NCI-H1048 (cell line): ENCODE data around the gene GREB1.

Source experiments
- DNase-seq: peaks from one replicate; lab custom pipeline; 2025; lab: John Stamatoyannopoulos, UW

GREB1 gene

DNA sequence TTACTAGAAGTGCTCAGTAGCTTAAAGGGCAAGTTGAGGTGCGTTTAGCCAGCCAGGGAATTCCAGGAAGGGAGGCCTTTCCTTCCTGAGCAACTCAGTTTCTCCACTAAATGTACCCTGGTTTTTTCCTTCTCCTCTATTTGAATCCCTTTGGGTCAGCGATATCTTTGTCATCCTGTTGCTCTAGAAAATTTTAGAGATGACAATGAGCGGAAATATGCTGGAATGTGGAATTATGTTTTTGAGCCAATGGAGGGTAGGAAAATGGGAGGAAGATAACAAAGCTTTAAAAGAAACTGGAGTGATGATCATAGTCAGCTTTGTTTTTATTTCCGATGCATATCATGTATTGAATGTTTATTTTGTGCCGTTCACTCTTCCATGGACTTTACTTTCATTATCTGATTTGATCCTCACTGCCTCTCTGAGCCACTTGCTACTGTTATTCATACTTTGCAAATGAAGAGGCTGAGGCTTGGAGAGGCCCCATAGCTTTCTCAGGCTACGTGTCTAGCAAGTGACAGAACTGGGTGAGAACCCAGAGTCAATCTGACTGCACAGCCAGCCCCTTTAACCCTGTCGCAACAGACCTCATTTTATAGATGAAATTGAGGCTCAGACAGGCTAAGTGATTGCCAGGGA is 68.8 kb downstream of the GREB1 start:
- DNase-seq = no peak

DNA sequence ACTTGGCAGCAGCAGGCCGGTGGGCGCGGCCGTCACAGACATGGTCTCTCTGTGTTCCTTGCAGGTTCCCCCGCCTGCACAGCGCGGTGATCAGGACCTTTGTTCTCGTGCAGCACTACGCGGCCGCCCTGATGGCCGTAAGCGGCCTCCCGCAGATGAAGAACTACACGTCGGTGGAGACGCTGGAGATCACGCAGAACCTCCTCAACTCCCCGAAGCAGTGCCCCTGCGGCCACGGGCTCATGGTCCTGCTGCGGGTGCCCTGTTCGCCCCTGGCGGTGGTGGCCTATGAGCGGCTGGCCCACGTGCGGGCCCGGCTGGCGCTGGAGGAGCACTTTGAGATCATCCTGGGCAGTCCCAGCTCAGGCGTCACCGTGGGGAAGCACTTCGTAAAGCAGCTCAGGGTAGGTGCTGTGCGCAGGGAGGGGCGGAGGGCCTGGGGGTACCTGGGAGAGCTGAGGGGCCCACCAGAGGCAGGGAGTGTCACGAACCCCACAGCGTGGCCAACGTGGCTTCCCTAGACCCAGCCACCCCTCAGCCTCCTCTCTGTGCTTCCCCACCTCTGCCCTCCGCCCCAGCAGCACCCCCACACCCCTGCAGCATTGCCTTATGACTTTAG is 76.9 kb downstream of the GREB1 start:
- DNase-seq = no peak

DNA sequence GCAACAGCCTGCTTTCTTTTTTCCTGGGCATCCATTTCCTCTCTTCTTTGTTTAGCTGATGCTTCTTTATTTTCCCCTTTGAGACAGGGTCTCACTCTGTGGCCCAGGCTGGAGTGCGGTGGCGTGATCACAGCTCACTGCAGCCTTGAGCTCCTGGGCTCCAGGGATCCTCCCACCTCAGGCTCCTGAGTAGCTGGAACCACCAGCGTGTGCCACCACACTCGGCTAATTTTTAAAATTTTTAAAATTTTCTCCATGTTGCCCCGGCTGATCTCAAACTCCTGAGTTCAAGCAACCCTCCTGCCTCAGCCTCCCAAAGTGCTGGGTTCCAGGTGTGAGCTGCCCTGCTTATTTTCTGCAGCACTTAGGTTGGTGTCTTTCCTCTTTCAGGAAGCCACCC is 77.4 kb downstream of the GREB1 start:
- no peak for DNase-seq

DNA sequence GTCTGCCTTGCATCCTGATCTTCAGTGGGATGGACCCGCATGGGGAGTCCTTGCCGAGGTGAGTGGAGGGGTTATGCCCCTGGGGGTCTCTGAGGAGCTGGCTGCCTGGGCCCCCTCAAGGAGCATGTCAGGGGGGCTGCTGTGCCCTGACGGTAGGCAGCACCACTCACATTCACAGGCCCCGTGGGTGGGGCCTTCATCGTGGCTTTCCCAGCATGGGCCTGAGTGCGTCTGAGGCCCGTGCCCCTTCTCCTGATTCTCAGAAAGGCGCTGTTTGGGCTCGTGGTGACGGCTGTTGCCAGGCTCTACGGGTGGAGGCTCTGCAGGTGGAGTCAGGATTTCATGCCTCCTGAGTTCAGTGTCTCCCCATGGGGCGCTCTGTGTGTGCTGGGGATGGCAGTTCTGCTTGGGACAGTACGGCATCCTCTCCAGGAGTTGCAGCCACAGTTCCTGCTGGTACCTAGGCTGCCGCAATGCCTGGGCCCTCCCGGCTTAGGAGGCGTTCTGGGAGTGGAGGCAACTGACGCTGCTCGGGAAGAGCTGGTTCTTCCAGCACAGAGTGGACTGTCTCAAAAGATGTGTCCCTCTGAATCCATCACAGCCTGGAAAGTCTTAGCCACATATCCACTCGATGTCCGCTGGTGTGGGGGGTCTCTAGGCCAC is 78.8 kb downstream of the GREB1 start:
- no peak for DNase-seq

DNA sequence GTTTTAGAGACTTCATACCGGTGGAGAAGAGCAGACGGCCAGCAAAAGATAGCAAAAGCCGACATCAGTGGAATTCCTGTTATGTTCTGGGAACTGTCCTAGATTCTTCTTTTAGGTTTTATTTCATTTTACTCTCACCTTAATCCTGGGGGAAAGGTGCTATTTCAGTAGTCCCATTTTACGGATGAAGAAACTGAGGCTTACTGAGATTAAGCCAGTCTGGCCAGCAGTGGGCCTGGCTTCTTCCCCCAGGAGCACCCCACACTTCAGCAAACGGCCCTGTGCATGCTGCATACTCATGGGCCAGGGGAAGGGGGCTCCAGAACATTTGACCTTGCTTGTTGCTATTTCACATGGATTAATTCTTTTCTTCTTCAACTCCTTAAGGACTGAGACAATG is 79.5 kb downstream of the GREB1 start:
- DNase-seq = no peak

DNA sequence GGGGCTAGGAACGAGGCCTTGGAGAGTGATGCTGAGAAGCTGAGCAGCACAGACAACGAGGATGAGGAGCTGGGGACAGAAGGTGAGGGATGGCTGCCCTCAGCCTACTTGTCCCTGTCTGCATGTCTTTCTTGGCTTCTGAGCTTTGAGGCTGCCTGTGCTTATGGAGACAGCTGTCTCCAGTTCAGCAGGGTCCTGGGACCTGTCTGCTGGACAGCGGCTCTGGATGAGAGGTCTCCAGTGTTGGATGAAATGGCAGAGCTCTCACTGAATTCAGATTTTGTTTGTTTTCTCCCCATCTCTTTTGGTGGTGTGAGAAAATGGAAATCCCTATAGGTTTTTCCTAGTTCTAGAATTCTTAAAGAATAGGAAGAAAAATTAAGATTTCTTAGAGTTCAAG is 81.4 kb downstream of the GREB1 start:
- no peak for DNase-seq

DNA sequence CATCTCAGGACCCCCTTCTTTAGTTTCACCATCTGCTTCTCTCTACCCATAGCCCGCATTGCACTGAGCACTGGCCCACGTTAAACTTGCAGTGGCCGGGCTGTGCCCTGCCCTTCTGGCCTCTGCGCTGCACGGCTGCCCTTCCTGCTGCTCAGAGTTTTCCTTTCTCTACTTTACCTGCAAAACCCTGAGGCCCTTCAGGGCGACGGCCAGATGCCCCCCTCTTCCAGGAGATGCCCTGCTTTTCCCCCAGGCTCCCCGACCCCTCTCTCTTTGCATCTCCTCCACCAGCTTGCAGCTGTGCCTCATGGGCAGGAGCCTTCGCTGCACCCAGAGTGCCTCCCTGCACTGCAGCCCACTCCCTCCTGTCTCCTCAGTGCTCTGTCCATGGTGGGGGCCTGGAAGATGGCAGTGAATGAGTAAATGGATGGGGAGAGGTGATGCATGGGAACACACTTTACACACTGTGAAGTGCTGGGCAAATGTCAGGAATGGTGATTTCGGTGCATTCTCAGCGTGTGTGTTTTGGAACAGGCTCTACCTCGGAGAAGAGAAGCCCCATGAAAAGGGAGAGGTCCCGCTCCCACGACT is 82.3 kb downstream of the GREB1 start:
- DNase-seq = no peak

DNA sequence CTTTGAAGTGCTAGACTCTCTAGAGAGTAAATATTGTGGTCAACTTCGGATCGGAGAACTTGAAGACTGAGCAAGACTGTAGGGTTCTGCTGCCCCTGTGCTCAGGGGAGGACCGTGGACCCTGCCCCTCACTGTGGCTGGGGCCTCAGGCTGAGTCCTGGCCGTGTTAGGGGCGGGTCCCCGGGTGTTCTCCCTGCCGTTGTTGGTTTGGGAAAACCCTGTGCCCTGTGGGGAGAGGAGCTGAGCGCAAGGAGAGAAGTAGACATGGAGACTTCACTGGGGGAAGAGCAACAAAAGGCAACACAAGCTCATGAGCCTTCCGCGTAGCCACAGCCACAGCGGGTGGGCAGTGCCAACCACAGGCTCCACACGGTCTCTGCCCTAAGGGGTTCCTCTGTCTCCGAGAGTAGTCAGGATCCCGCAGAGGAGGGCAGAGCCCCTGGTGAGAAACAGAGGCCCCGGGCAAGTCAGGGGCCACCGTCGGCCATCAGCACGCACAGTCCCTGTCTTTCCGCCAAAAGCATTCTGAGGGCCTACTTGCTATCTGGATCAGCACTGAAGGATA is 83.1 kb downstream of the GREB1 start:
- no peak for DNase-seq

DNA sequence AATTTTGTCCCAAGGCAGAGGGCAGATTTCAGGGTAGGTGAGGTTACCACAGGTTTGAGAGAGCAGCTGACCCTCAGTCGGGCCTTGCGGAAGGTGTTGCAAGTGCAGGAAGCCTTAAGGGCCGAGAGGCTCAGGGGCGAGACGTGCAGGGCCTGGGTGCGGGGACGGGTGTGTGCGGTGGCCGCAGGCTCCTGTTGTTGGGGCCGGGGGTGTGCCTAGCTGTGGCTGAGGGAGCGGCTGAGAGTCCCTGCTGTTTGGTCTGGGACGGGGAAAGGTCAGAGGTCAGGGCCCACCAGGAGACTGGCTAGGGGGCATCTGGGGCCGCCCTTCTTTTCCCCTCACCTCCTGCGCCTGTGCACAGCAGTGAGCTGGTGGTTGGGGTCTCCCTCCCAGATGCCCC is 83.7 kb downstream of the GREB1 start:
- DNase-seq = no peak

DNA sequence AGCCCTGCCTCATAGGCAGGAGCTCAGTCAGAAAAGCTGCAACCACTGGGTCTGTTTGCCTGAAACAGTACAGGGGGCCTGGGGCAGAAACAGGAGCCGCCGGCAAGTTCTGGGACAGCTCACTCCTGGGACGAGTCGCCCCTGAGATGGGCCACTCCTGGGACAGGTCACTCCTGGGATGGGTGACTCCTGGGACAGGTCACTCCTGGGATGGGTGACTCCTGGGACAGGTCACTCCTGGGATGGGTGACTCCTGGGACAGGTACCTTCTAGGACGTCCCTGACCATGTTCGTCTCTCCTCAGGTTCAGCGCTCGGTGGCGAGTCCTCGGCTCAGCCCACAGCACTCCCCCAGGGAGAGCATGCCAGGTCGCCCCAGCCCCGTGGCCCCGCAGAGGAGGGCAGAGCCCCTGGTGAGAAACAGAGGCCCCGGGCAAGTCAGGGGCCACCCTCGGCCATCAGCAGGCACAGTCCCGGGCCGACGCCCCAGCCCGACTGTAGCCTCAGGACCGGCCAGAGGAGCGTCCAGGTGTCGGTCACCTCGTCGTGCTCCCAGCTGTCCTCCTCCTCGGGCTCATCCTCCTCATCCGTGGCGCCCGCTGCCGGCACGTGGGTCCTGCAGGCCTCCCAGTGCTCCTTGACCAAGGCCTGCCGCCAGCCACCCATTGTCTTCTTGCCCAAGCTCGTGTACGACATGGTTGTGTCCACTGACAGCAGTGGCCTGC is 84.3 kb downstream of the GREB1 start:
- DNase-seq = no peak

DNA sequence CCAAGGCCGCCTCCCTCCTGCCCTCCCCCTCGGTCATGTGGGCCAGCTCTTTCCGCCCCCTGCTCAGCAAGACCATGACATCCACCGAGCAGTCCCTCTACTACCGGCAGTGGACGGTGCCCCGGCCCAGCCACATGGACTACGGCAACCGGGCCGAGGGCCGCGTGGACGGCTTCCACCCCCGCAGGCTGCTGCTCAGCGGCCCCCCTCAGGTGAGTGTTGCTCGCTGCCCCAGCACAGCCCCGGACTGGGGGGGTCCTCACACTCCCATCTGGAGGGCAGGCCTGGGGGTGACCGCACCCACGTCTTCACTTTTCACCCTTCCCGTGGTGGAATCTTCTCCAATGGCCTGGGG is 84.8 kb downstream of the GREB1 start:
- no peak for DNase-seq

DNA sequence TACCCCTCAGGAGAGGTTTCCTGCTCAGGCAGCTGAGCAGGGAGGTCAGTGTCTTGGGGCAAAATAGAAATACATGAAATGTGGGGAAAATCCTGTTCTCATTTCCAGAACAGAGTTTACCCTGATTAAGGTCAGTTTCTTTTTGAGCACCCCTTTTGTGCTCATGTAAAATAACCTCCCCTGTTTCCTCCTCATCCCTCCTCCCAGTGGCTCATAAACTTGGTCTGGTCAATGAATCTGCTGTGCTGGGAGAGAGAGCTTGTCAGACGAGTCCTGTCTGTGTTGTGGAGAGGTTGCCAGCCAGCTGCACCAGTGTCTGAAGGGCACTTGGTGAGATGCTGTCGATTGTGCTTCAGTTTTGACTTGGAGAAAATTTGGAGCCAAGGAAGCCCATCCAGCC is 87.6 kb downstream of the GREB1 start:
- no peak for DNase-seq

DNA sequence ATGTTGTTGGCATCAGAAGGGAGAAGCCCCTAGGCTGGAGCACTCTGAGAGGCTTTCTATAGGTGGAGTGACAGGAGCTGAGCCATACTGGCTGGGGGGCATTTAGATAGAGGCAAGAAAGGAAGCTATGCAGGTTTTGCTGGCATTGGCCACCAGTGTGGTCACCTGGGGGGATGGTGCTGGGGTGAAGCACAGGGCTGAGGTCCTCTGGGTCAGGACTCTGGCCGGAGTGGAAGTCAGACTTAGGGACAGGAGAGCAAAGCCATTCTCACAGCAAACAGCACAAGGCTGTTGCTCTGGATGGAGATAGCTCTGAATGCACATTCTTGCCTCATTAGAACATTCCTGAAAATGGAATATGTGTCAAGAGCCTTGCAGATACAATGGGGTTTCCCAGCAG is 88.8 kb downstream of the GREB1 start:
- no peak for DNase-seq

DNA sequence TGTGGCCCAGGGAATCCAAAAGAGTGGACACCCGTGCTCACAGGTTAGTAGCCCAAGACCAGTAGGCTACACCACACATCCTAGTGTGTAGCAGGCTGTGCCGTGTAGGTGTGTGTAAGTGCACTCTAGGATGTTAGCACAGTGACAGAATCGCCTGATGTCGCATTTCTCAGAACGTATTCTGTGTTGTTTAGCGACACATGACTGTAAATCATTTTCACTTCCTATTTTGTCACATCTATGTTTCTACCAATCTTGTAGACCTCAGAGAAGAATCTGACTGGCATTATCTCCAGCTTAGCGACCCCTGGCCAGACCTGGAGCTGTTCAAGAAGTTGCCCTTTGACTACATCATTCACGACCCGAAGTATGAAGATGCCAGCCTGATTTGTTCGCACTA is 91.0 kb downstream of the GREB1 start:
- no peak for DNase-seq

DNA sequence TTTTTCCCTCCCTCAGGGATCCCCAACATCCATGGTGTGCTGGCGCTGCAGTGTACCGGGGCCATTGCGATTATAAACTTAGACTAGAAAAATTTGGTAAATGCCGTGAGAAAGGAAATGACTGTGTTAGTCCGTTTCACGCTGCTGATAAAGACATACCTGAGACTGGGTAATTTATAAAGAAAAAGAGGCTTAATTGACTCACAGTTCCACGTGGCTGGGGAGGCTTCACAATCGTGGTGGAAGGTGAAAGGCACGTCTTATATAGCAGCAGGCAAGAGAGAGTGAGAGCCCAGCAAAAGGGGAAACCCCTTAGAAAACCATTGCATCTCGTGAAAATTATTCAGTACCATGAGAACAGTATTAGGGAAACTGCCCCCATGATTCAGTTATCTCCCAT is 91.8 kb downstream of the GREB1 start:
- DNase-seq = no peak

DNA sequence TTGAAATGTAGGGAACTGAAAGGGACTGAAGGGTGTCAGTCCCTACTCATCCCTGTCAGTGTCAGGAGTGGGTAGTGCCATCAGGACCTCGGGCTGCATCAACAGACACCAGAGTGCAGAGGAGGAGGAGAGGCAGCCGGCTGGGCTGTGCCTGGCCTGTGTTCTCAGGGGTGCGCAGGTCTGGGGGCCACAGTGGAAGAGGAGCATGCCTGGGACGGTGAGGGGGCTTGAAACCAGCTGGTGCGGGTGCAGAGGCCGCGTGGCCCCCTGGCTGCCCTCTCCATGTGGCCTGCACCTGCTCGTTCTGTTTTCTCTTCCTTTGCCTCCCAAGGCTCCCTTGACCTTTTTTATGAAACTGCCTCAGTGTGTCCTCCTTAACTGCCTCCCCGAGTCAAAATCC is 94.8 kb downstream of the GREB1 start:
- DNase-seq = no peak

DNA sequence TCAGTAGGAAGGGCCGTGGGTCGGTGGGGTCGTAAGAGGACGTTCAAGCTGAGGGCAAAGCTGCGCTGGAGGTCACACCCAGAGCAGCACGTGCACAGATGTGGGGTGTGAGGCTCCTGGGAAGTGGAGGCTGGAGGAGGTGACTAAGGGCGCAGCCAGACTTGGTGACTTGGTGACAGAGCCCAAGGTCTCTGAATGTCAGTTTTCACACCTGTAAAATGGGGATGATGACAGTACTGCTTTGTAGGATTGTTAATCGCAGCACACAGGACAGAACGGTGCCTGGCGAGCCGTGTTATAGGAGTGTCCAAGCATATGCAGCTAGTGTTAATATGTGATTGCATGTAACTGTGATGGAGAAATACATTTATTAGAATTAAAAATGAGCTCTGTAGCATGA is 95.4 kb downstream of the GREB1 start:
- no peak for DNase-seq

DNA sequence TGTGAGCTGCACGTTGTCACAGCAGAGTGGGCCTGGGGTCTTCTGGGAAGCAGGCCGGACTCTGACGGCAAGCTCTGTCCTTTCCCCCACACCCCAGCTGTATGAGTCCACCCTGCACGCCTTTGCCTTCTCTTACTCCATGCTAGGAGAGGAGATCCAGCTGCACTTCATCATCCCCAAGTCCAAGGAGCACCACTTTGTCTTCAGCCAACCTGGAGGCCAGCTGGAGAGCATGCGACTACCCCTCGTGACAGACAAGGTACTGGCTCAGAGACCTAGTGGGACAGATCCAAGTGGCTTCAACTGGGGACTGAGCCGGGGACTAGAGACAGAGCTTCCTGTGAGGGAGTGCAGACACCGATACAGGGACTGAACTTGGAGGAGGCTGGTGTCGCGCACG is 96.0 kb downstream of the GREB1 start:
- DNase-seq = no peak

DNA sequence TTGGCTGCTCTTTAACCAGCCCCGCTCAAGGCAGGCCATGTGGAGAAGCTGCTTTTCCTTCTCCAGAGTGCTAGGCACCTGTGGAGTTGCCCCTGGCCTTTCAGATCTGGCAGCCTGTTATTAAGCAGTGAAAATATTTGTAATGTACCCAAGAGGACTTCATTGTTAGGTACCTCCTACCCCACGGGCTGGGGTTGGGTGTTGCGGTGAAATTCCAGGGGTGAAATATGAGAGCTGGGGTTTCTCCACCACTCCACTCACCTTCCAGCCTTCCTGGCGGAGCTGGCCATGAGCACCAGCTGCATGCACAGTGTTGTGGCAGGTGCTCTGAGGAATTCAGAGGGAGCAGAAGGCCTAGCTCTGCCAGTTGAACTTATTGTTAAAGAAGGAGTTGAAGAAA is 97.0 kb downstream of the GREB1 start:
- no peak for DNase-seq

DNA sequence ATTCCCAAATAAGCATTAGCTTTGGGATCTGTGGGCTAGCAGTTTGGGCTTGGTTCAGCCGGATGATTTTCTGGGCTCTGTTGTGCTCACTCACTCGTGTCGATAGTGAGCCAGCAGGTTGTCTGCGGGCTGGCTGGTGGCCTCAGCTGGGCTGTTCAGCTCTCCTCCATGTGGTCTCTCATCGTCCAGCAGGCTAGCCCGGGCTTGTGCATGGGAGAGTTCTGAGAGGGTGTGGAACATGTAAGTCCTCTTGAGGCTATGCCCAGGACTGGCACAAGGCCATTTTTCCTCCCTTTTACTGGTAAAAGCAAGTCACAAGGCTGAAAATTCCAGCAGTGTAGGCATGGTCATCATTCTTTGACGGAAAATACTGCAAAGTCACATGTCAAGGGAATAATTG is 97.6 kb downstream of the GREB1 start:
- DNase-seq = no peak

DNA sequence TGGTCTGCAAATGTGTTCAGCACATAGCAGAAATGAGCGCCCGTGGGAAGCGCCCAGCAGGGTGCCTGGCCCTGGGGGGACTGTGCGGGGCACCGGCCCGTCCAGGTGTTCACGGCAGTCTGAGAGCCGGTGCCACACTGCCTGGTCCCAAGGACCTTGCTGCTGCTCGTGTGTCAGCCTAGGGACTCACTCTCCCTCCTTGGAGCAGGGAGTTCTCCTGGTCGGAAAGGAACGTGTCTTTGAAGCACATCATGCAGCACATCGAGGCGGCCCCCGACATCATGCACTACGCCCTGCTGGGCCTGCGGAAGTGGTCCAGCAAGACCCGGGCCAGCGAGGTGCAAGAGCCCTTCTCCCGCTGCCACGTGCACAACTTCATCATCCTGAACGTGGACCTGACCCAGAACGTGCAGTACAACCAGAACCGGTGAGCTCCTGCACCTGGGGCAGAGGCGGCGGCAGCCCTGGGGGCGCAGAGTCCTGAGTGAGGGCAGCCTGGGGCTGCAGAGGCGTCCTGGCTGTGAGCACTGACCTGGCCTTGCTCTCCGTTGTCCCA is 100.2 kb downstream of the GREB1 start:
- DNase-seq = no peak

DNA sequence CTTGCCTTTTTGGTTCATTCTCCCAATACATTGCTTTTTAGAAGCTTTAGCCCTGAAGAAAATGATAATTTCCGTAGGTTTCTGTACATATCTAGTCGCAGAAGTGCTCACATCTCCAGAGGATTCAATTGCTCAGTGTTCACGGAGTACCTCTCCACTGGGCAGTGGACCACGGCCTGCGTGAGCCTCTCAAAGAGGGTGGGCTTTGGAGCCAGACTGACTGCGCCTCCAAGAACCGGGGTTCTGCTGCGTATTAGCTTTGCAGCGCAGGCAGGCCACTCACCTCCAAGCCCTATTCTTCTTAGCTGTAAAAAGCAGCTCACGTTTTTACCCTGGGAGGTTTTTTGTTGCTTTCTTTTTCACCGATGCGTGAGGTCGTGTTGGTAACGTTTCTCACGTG is 100.7 kb downstream of the GREB1 start:
- DNase-seq = no peak
